ENCODE data around the gene INKA1. TPM values are rescaled to one million over a fixed set of nuclear protein-coding genes. Genes with fewer than 3 reads are reported as not detected.

Gene INKA1
- total and polyA plus RNA-seq, 9 donors, result 0.25 to 5.5 (median 3.4) TPM

DNA sequence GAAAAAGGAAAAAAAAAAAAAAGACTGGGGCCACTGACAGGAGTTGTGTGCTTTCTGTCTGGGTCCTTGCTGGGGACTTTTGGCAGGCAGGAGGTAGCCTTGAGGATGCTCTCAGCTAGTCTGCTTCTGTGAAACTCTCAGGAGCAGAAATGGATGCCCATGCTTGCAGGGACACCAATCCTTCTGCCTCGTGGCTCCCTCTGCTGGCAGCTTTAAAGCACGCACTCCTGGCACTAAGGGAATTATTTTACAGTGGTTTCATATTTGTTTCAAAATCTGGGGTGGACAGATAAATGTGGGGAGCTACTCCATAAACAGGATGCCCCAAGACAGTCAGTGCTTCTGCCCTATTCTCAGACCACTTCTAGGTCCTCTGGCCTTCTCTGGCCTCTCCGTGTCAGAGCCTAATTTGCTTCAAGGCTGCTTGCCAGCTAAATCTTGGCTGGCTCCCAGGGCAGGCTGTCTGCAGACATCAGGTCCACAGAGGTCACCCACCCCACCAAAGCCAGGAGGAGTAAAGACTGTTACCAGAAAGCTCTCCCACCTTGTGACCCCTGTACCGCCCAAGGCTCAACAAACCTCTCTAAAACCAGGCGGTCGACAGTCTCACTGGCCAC lies 36.2 kb downstream of the INKA1 start:
- H3K4me3 ChIP-seq, result no peak overlapping the region
- no peak for TF ChIP-seq EP300 (IDR thresholded peaks at IDR 0.05)
- no peak for TF ChIP-seq POLR2A (IDR thresholded peaks at IDR 0.05)
- TF ChIP-seq, protein P1, sequence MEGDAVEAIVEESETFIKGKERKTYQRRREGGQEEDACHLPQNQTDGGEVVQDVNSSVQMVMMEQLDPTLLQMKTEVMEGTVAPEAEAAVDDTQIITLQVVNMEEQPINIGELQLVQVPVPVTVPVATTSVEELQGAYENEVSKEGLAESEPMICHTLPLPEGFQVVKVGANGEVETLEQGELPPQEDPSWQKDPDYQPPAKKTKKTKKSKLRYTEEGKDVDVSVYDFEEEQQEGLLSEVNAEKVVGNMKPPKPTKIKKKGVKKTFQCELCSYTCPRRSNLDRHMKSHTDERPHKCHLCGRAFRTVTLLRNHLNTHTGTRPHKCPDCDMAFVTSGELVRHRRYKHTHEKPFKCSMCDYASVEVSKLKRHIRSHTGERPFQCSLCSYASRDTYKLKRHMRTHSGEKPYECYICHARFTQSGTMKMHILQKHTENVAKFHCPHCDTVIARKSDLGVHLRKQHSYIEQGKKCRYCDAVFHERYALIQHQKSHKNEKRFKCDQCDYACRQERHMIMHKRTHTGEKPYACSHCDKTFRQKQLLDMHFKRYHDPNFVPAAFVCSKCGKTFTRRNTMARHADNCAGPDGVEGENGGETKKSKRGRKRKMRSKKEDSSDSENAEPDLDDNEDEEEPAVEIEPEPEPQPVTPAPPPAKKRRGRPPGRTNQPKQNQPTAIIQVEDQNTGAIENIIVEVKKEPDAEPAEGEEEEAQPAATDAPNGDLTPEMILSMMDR (IDR thresholded peaks at IDR 0.05), result peak; percentile 85 to 92 (median 91)
- H3K9me3 ChIP-seq, result no peaks in the 10 kb centered on the region
- 12 to 19% (median 17%) methylated on average over 6 of the region's 6 CpGs for WGBS, 3 donors
- peaks cover 4% of the 10 kb centered on the region for H3K4me1 ChIP-seq (ENCODE audit: insufficient read depth)
- H3K36me3 ChIP-seq, result no peaks in the 10 kb centered on the region
- intact Hi-C loops (cut with DNase I), result loop anchor here in 2 of 4 donors (2.0 kb wide), 2 partner anchors 34 to 36 kb away; partner anchors contain the start of gene INKA1 (in 1 of the 2)
- H3K27me3 ChIP-seq, result no peaks in the 10 kb centered on the region
- H3K27ac ChIP-seq, result no peak overlapping the region
- peak; percentile 80 to 88 (median 85) for DNase-seq

GRCh38 chr3:49840388-49840787 lies 37.3 kb downstream of the INKA1 start:
- H3K4me1 ChIP-seq (ENCODE audit: insufficient read depth), result peaks cover 4% of the 10 kb centered on the region
- 62 to 71% (median 68%) methylated on average over 2 of the region's 2 CpGs for WGBS, 3 donors
- intact Hi-C loops (cut with DNase I), result loop anchor here (2.0 to 10.0 kb wide), 3 partner anchors 38 to 303 kb away; partner anchors contain the start of genes INKA1 (in 2 of the 4) and AMIGO3 (in 1 of the 4)
- H3K27ac ChIP-seq, result no peak overlapping the region
- H3K36me3 ChIP-seq, result no peaks in the 10 kb centered on the region
- H3K27me3 ChIP-seq, result no peaks in the 10 kb centered on the region
- no peaks in the 10 kb centered on the region for H3K9me3 ChIP-seq
- no peak for DNase-seq
- no peak for TF ChIP-seq EP300 (IDR thresholded peaks at IDR 0.05)
- TF ChIP-seq, protein P1 (IDR thresholded peaks at IDR 0.05), result no peak
- no peak for TF ChIP-seq POLR2A (IDR thresholded peaks at IDR 0.05)
- no peak overlapping the region for H3K4me3 ChIP-seq

- no peak overlapping the region for H3K27ac ChIP-seq
- no peak for DNase-seq
- intact Hi-C loops (cut with DNase I), result loop anchor here (2.0 to 10.0 kb wide), 3 partner anchors 38 to 304 kb away; partner anchors contain the start of genes INKA1 (in 2 of the 4) and AMIGO3 (in 1 of the 4)
- H3K9me3 ChIP-seq, result no peaks in the 10 kb centered on the region
- H3K36me3 ChIP-seq, result no peaks in the 10 kb centered on the region
- H3K27me3 ChIP-seq, result no peaks in the 10 kb centered on the region
- H3K4me3 ChIP-seq, result no peak overlapping the region
- TF ChIP-seq, protein P1 (IDR thresholded peaks at IDR 0.05), result no peak
- TF ChIP-seq EP300 (IDR thresholded peaks at IDR 0.05), result no peak
- TF ChIP-seq POLR2A (IDR thresholded peaks at IDR 0.05), result no peak
- peaks cover 4% of the 10 kb centered on the region for H3K4me1 ChIP-seq (ENCODE audit: insufficient read depth)
These were observed 38.1 kb downstream of the INKA1 start for GRCh38 chr3:49841126-49841696.

- H3K36me3 ChIP-seq, result no peaks in the 10 kb centered on the region
- H3K4me3 ChIP-seq, result no peak overlapping the region
- no peak overlapping the region for H3K27ac ChIP-seq
- H3K9me3 ChIP-seq, result no peaks in the 10 kb centered on the region
- intact Hi-C loops (cut with DNase I), result loop anchor here (2.0 to 10.0 kb wide), 3 partner anchors 39 to 305 kb away; partner anchors contain the start of genes INKA1 (in 2 of the 4) and AMIGO3 (in 1 of the 4)
- WGBS, 3 donors, result 92 to 96% (median 96%) methylated on average over 7 of the region's 7 CpGs
- peaks cover 4% of the 10 kb centered on the region for H3K4me1 ChIP-seq (ENCODE audit: insufficient read depth)
- H3K27me3 ChIP-seq, result no peaks in the 10 kb centered on the region
- DNase-seq, result no peak
- TF ChIP-seq POLR2A (IDR thresholded peaks at IDR 0.05) (no peak), EP300 (IDR thresholded peaks at IDR 0.05) (no peak)
- TF ChIP-seq, protein P1 (IDR thresholded peaks at IDR 0.05), result no peak
These were observed 38.7 kb downstream of the INKA1 start for GRCh38 chr3:49841806-49842205.
